Activated naive CD4-positive, alpha-beta T cell treated with anti-CD3 and anti-CD28 coated beads, Interleukin-2, amount 50 U/mL, for 16 hours (primary cell): Measurements from ENCODE around the gene PRDM16.

Experiments
- DNase-seq: peaks from one replicate; pipeline ENCODE4 v3.0.0-alpha.2; 2020

PRDM16 gene

DNA sequence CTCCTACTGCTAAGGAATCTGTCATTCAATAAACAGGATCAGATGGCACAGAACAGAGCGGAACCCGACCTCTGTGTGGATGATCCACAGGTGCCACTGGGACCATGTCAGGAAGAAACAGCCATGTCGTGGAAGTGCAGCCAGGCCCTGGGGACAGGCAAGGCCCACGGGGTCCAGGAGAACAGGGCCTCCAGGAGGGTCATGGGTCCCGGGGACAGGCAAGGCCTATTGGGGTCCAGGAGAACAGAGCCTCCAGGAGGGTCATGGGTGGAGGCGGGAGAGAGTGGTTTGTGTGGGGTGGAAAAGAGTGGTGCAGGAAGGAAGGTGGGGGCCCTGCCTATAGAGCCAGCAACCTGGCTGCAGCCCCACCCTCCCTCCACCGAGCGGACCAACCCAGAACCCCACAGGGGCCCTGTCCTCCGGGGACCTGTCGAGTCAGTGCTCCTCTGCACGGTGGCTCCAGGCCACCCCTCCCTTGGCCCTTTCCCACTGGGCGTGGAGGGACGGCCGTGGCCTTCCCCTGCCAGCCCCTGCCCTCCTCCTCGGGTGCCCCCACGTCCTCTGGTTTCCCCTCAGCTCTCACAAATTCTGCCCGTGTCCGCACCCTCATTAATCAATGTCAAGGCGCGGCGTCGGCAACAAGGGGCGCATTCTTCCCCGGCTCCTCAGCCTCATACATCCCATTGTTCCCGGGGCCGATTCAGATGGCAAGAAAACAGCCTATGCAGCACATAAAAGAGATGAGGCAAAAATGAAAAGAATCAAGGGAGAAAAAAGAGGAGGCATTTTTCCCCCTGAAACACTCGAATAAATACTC is 146.4 kb downstream of the PRDM16 start:
- DNase-seq: no peak

DNA sequence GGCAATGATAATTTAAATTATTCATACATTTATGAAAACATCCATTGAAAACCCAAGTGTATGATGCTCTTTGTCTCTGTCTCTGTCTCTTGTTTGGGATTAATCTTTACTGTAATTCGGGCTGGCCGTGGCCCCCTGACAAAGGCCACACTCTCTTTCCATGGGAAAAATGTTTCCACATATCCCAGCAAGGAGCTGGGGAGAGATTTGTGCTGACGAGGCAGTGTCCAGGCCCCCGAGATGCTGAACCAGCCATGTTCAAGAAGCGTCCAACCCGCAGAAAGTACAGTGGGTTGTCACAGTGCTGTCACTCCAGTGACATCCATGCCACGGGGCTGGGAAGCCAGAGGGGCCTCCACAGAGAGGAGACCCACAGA is 147.0 kb downstream of the PRDM16 start:
- no peak for DNase-seq

- DNase-seq: no peak
These were observed 148.2 kb downstream of the PRDM16 start for GRCh38 chr1:3217181-3217641.

DNA sequence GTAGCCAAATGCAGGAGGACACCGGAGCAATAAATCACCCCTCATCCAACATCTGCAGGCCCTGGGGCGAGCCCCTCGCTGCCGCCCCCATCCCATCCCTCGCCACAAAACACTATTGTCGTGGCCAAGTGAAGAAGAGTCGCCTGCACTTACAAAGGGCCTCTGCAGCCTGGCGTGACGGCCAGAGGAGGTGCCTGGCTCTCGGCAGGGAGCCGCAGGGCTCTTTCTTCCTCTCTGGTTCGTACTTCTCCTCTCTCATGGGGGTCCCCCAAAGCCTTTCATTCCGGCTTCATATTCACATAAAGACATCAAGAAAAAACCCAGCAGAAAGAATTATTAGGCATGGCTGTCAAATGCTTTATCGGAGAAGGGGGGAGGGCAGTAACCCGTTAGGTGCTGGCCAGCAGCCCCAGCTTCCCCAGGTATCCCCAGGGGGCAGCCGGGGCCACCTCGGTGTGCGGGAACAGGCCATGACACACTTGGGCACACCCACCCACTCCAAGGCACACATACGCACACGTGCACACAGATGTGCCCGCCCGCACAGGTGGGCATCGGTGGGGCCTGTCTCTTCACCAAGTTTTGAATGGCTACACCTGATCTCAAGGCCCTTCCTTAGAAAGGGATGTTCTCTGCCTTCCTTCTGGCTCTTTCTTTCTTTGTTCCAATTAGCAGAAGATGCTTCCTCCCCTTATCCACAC is 149.1 kb downstream of the PRDM16 start:
- no peak for DNase-seq

GRCh38 chr1:3219005-3219790 is 150.2 kb downstream of the PRDM16 start:
- no peak for DNase-seq

GRCh38 chr1:3219791-3220467 is 150.9 kb downstream of the PRDM16 start:
- DNase-seq: no peak

GRCh38 chr1:3221112-3222041 is 152.4 kb downstream of the PRDM16 start:
- no peak for DNase-seq

- DNase-seq: no peak
These were observed 153.2 kb downstream of the PRDM16 start for GRCh38 chr1:3222042-3222692.

DNA sequence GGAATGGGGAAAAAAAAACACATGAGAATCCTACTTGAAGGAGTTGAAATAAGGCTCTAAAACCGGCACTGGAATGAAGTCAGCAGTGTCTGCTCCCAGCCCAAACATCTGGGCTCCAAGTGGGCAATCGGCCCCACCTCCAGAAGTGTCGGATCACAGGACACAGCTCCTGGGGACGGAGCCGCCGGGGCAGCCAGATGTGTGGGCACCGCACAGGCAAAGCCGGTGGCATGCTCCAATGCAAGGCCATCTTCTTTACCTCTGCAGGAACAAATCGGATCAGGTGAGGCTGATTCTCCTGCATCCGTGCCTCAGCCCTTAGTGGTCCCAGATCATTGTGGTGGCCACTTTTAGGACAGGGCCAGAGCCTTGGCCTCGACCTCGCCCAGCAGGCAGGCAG is 156.7 kb downstream of the PRDM16 start:
- no peak for DNase-seq

GRCh38 chr1:3226191-3226590 is 157.2 kb downstream of the PRDM16 start:
- DNase-seq: no peak

- DNase-seq: no peak
These were observed 157.8 kb downstream of the PRDM16 start for GRCh38 chr1:3226701-3227350.

GRCh38 chr1:3227351-3227704 is 158.3 kb downstream of the PRDM16 start:
- no peak for DNase-seq

DNA sequence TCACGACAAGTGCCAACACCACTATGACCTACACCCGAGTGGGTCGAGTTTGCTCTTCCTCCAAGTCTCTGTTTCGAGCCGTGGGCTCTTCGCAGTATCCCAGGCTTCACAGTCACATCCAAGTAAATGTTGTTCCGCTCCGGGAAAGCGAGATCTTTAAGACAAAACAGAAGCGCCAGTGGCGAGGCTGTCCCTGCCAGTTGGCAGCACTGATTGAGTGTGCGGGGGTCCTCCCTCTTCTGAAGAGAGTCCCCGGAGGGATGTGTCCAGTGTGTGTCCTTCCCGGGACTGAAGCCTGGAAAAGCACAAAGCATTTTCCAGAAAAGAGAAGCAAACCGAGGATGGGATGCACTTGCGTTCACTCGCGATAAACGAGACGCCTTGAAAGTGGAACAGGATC is 158.9 kb downstream of the PRDM16 start:
- DNase-seq: no peak

- no peak for DNase-seq
These were observed 160.2 kb downstream of the PRDM16 start for GRCh38 chr1:3229081-3229725.

GRCh38 chr1:3230553-3230952 is 161.6 kb downstream of the PRDM16 start:
- no peak for DNase-seq

- DNase-seq: no peak
These were observed 162.2 kb downstream of the PRDM16 start for GRCh38 chr1:3231245-3231644.

DNA sequence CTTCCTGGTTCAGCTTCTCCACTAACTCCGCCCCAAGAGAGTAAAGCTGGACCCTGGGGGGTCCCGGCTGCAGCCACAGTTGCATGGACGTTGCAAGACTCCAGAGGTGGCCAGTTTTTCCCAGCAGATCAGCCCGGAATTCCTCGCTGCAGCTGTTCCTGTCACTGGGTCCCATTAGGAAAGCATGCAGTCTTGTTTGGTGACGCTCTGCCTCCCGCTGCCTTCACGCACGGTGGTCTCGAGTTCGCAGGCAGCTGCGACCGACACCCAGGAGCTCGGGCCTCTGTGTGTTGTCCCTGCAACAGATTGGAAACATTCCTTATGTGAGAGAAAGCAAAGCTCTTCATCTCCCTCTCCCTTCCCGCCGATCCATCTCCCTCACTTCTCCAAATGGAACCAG is 162.8 kb downstream of the PRDM16 start:
- DNase-seq: no peak

DNA sequence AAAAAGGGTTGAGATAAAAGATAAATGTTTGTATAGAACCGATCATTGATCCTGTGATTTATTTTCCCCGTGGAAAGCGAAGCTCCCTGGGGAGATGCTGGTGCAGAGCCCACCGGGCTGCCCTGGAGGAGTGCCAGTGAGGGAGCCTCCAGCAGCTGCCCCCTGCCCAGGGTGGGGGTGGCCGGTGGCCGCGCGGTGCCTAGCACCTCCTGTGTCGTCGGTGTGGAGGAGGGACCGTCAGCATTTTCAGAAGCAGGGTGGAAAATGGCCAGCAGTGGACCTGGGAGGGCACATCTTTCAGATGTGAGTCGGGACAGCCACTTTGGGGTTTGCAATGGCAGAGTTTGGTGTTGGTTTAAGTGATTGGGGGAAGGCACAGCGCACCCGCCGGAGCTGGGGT is 164.0 kb downstream of the PRDM16 start:
- DNase-seq: no peak

- DNase-seq: no peak
These were observed 164.5 kb downstream of the PRDM16 start for GRCh38 chr1:3233551-3233950.

GRCh38 chr1:3234281-3234680 is 165.3 kb downstream of the PRDM16 start:
- DNase-seq: no peak
